Renal cortex interstitium (tissue), 11 donors: ENCODE measurements around the gene VPS8. TPM values are rescaled to one million over a fixed set of nuclear protein-coding genes. Genes with fewer than 3 reads are reported as not detected.
A peak's percentile ranks its signal among the peaks of the same experiment; 100 is the strongest.
"Not testable (repeated sequence)": the region's sequence is repeated elsewhere in the genome, so short reads cannot be mapped to it uniquely, and the experiment has no call there.

Experiments used
- DNase-seq, 11 donors: peaks; one replicate each; pipeline ENCODE4 v3.0.0-alpha.2; 2013; ENCODE audit warnings: low read depth in 9 of 11, low spot score in 4 of 11; ENCODE audit errors: extremely low read depth in 1 of 11
- polyA plus RNA-seq, 3 donors: library from polyadenylated mRNA; unstranded; fragments of 120-200 nt; gene quantifications; one replicate each; pipeline ENCODE4 v1.2.1, GENCODE V29; 2013; ENCODE audit not compliant: insufficient read length in 3 of 3

VPS8 gene
- polyA plus RNA-seq, 3 donors = 37.2 to 48.4 (median 48.0) TPM

GRCh38 chr3:184895350-184895749 lies 83.4 kb downstream of the VPS8 start:
- no peak for DNase-seq

- no peak for DNase-seq
Measured at GRCh38 chr3:184896336-184896735, 84.4 kb downstream of the VPS8 start.

GRCh38 chr3:184899953-184900595 lies 88.1 kb downstream of the VPS8 start:
- DNase-seq = no peak

GRCh38 chr3:184907031-184907430 lies 95.1 kb downstream of the VPS8 start:
- not testable (repeated sequence) for DNase-seq

GRCh38 chr3:184907681-184908649 lies 96.0 kb downstream of the VPS8 start:
- DNase-seq = no peak

GRCh38 chr3:184908859-184909258 lies 96.9 kb downstream of the VPS8 start:
- no peak for DNase-seq

GRCh38 chr3:184910664-184911063 lies 98.7 kb downstream of the VPS8 start:
- no peak for DNase-seq

GRCh38 chr3:184911570-184911969 lies 99.6 kb downstream of the VPS8 start:
- DNase-seq = peak in 7 of 11 donors; percentile 33 to 68 (median 60)

- no peak for DNase-seq
Measured at GRCh38 chr3:184912163-184912562, 100.2 kb downstream of the VPS8 start.

GRCh38 chr3:184914628-184915027 lies 102.7 kb downstream of the VPS8 start:
- no peak for DNase-seq

- no peak for DNase-seq
Measured at GRCh38 chr3:184918750-184919149, 106.8 kb downstream of the VPS8 start.

GRCh38 chr3:184919651-184920050 lies 107.7 kb downstream of the VPS8 start:
- no peak for DNase-seq

- DNase-seq = no peak
Measured at GRCh38 chr3:184924547-184924946, 112.6 kb downstream of the VPS8 start.

GRCh38 chr3:184927796-184928315 lies 115.9 kb downstream of the VPS8 start:
- DNase-seq = no peak

GRCh38 chr3:184932777-184933176 lies 120.8 kb downstream of the VPS8 start:
- DNase-seq = no peak

- no peak for DNase-seq
Measured at GRCh38 chr3:184937611-184938010, 125.6 kb downstream of the VPS8 start.

- DNase-seq = no peak
Measured at GRCh38 chr3:184941408-184941807, 129.4 kb downstream of the VPS8 start.

GRCh38 chr3:184942735-184943134 lies 130.8 kb downstream of the VPS8 start:
- no peak for DNase-seq

GRCh38 chr3:184944241-184944640 lies 132.3 kb downstream of the VPS8 start:
- no peak for DNase-seq
